ENCODE data around the gene EPC1. TPM values are rescaled to one million over a fixed set of nuclear protein-coding genes. Genes with fewer than 3 reads are reported as not detected.

EPC1 gene
- total RNA-seq, 1 donor from 2014 or later, result 8.8 TPM

GRCh38 chr10:32347363-32348022, 535 bp upstream of the EPC1 start:
- H3K4me3 ChIP-seq (ENCODE audit: low read depth, low read length), result peak overlapping the region; percentile 93
- DNase-seq (ENCODE audit: low read depth), result no peak
- TF ChIP-seq CTCF (conservative IDR thresholded peaks at IDR 0.05; ENCODE audit: low read depth, low read length), result no peak

GRCh38 chr10:32346134-32346550, 816 bp downstream of the EPC1 start:
- peak overlapping the region; percentile 93 for H3K4me3 ChIP-seq (ENCODE audit: low read depth, low read length)
- TF ChIP-seq CTCF (conservative IDR thresholded peaks at IDR 0.05; ENCODE audit: low read depth, low read length), result peak; percentile 95
- DNase-seq (ENCODE audit: low read depth), result peak; percentile 56

- no peak overlapping the region for H3K4me3 ChIP-seq (ENCODE audit: low read depth, low read length)
- no peak for DNase-seq (ENCODE audit: low read depth)
- TF ChIP-seq CTCF (conservative IDR thresholded peaks at IDR 0.05; ENCODE audit: low read depth, low read length), result no peak
These were observed 5.4 kb downstream of the EPC1 start for GRCh38 chr10:32341596-32341995.

GRCh38 chr10:32340596-32341180, 6.3 kb downstream of the EPC1 start:
- H3K4me3 ChIP-seq (ENCODE audit: low read depth, low read length), result no peak overlapping the region
- DNase-seq (ENCODE audit: low read depth), result no peak
- no peak for TF ChIP-seq CTCF (conservative IDR thresholded peaks at IDR 0.05; ENCODE audit: low read depth, low read length)

- TF ChIP-seq CTCF (conservative IDR thresholded peaks at IDR 0.05; ENCODE audit: low read depth, low read length), result no peak
- DNase-seq (ENCODE audit: low read depth), result no peak
- no peak overlapping the region for H3K4me3 ChIP-seq (ENCODE audit: low read depth, low read length)
These were observed 8.7 kb downstream of the EPC1 start for GRCh38 chr10:32338262-32338661.

- TF ChIP-seq CTCF (conservative IDR thresholded peaks at IDR 0.05; ENCODE audit: low read depth, low read length), result no peak
- no peak for DNase-seq (ENCODE audit: low read depth)
- no peak overlapping the region for H3K4me3 ChIP-seq (ENCODE audit: low read depth, low read length)
These were observed 9.6 kb downstream of the EPC1 start for GRCh38 chr10:32337350-32337749.

- no peak for TF ChIP-seq CTCF (conservative IDR thresholded peaks at IDR 0.05; ENCODE audit: low read depth, low read length)
- no peak overlapping the region for H3K4me3 ChIP-seq (ENCODE audit: low read depth, low read length)
These were observed 13.1 kb downstream of the EPC1 start for GRCh38 chr10:32333849-32334248.

More at GRCh38 chr10:32333849-32334248, 13.1 kb downstream of the EPC1 start:
- DNase-seq (ENCODE audit: low read depth), result no peak

Data from epithelial cell of proximal tubule (primary cell).